Adipose tissue (tissue), 3 donors: Measurements from ENCODE around the gene HACE1. TPM values are rescaled to one million over a fixed set of nuclear protein-coding genes. Genes with fewer than 3 reads are reported as not detected.
"Not testable (repeated sequence)": the region's sequence is repeated elsewhere in the genome, so short reads cannot be mapped to it uniquely, and the experiment has no call there.

Experiments
- H3K27ac ChIP-seq: one replicate; pipeline ENCODE4 v1.5.1; 2013; ENCODE audit warnings: low read depth, low read length
- WGBS, 3 donors: extraction: QIAGEN DNeasy Blood & Tissue Kit; methylation state at CpG; one replicate each; pipeline ENCODE4 v1.1.7; 2013; 5-methylcytosine and 5-hydroxymethylcytosine counted together
- polyA plus RNA-seq, 3 donors: library from polyadenylated mRNA; stranded (reverse); fragments of 200-250 nt; gene quantifications; one replicate each; pipeline ENCODE4 v1.2.3, GENCODE V29; 2013
- donor health status: healthy with polysubstance abuse.
- donor health status: Bipolar disorder and iron deficiency.
- donor health status: healthy.

HACE1 gene
- polyA plus RNA-seq, 3 donors, result 2.5 to 8.1 (median 5.5) TPM

DNA sequence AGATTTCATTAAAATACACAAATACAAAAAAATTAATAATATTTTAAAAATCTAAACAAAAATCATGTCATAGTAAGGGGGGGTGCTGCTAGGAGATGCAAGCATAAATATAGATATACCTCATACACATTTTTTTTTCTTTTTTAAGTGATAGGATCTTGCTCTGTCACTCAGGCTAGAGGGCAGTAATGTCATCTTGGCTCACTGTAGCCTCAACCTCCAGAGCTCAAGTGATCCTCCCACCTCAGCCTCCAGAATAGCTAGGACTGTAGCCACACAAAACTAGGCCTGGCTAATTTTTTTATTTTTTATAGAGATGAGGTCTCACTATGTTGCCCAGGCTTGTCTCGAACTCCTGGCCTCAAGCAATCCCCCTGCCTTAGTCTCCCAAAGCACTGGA, 90.8 kb downstream of the HACE1 start:
- no peak overlapping the region for H3K27ac ChIP-seq
- 97 to 100% (median 100%) methylated on average over 1 of the region's 1 CpG for WGBS, 3 donors

GRCh38 chr6:104766595-104766994, 93.1 kb downstream of the HACE1 start:
- WGBS, 3 donors, result 96 to 99% (median 98%) methylated on average over 4 of the region's 4 CpGs

GRCh38 chr6:104754788-104755409, 104.8 kb downstream of the HACE1 start:
- 100% methylated on average over 1 of the region's 1 CpG for WGBS, 3 donors

More at GRCh38 chr6:104766595-104766994, 93.1 kb downstream of the HACE1 start:
- H3K27ac ChIP-seq, result no peak overlapping the region

DNA sequence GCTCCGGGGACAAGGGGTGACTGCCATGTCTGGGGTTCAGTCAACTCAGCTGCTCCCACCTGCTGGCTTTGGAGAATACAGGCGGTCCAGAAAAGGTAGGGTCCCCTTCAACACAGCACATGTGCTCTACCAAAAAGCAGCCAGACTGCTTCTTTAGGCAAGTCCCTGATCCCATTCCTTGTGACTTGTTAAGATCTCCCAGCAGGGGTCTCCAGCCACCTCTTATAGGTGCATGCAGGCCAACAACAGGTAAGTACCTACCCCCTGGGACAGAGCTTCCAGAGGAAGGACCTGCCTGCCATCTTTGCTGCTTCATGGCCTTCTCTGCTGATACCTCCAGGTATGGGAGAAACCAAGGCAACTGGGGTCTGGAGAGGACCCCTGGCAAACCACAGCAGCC, 106.5 kb downstream of the HACE1 start:
- no peak overlapping the region for H3K27ac ChIP-seq
- 96 to 99% (median 98%) methylated on average over 2 of the region's 2 CpGs for WGBS, 3 donors

More at GRCh38 chr6:104754788-104755409, 104.8 kb downstream of the HACE1 start:
- no peak overlapping the region for H3K27ac ChIP-seq

- 95 to 100% (median 98%) methylated on average over 2 of the region's 2 CpGs for WGBS, 3 donors
- H3K27ac ChIP-seq, result no peak overlapping the region
Measured at GRCh38 chr6:104750449-104750848, 109.3 kb downstream of the HACE1 start.

GRCh38 chr6:104739124-104739523, 120.6 kb downstream of the HACE1 start:
- 93 to 100% (median 96%) methylated on average over 2 to 3 of the region's 3 CpGs for WGBS, 3 donors
- not testable (repeated sequence) for H3K27ac ChIP-seq

GRCh38 chr6:104737567-104737966, 122.2 kb downstream of the HACE1 start:
- H3K27ac ChIP-seq, result not testable (repeated sequence)
- 83 to 89% (median 87%) methylated on average over 13 to 14 of the region's 16 CpGs for WGBS, 3 donors

- WGBS, 3 donors, result 82 to 94% (median 90%) methylated on average over 1 of the region's 1 CpG
- no peak overlapping the region for H3K27ac ChIP-seq
Measured at GRCh38 chr6:104736545-104736944, 123.2 kb downstream of the HACE1 start.

DNA sequence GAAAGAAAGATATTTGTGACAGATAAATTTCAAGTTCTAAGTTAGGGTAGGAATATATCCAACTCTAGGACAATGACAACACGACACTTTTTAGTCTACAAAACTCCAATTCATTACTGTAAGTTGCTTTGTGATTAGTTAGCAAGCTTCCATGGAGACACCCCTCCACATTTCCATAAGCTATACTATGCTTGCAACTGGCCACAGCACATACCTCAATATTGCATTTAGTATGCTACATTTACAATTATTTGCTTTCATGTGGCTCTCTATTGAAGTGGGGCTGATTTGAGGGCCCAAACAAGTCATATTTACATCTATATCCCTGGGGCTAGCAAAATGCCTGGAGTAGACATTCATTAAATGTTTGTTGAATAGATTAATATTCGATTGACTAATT, 129.3 kb downstream of the HACE1 start:
- whole genome bisulfite sequencing, 3 donors, result 94 to 98% (median 98%) methylated on average over 2 of the region's 2 CpGs
- H3K27ac ChIP-seq, result no peak overlapping the region

DNA sequence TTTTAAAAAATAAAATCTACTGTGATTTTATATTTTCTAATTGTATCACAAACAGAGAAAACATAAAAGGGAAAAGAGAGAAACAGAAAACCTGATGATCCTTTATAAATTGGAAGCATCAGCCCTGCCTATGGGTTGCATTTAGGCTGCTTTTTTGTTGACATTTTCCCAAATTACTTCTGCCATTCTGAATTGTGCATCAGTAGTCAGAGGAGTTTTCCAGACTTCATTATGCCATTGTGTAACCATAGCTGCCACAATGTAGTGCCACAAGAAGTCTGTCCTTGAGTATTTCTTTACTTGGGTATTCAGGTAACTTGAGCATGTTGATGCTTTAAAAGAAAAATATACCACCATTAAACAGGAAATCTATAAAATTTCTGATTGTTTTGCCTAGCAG, 130.3 kb downstream of the HACE1 start:
- no peak overlapping the region for H3K27ac ChIP-seq

GRCh38 chr6:104728448-104728847, 131.3 kb downstream of the HACE1 start:
- no peak overlapping the region for H3K27ac ChIP-seq
- 38 to 52% (median 50%) methylated on average over 4 of the region's 4 CpGs for WGBS, 3 donors

GRCh38 chr6:104718672-104719071, 141.0 kb downstream of the HACE1 start:
- H3K27ac ChIP-seq, result no peak overlapping the region
- 70 to 87% (median 70%) methylated on average over 1 of the region's 1 CpG for WGBS, 3 donors

- WGBS, 3 donors, result 88 to 93% (median 92%) methylated on average over 4 of the region's 4 CpGs
Measured at GRCh38 chr6:104716858-104717257, 142.9 kb downstream of the HACE1 start.

GRCh38 chr6:104714796-104715195, 144.9 kb downstream of the HACE1 start:
- H3K27ac ChIP-seq, result no peak overlapping the region
- 79 to 95% (median 83%) methylated on average over 3 of the region's 3 CpGs for WGBS, 3 donors

More at GRCh38 chr6:104716858-104717257, 142.9 kb downstream of the HACE1 start:
- no peak overlapping the region for H3K27ac ChIP-seq

DNA sequence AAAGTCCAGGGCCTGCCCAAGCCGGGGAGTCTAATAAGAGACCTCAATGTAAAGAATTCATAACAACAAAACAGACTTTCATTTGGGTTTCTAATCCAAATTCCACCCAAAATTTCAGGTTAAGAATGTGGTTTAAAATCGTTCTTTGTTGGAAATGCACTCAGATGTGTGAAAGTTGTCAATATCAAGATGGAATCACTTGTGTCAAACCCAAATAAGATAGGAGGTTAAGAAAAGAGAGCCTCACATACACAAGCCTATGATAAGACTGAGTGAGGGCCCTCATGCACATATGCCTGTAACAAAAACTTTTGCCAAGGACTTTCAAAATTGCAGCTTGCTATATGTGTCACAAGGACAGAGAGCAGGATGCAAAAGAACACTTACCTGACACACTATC, 145.7 kb downstream of the HACE1 start:
- no peak overlapping the region for H3K27ac ChIP-seq
- 77 to 91% (median 89%) methylated on average over 2 of the region's 2 CpGs for WGBS, 3 donors

GRCh38 chr6:104711371-104711770, 148.3 kb downstream of the HACE1 start:
- H3K27ac ChIP-seq, result no peak overlapping the region
- 57 to 72% (median 58%) methylated on average over 4 of the region's 4 CpGs for WGBS, 3 donors

- no peak overlapping the region for H3K27ac ChIP-seq
- WGBS, 3 donors, result 71 to 87% (median 83%) methylated on average over 4 of the region's 4 CpGs
Measured at GRCh38 chr6:104710543-104711335, 149.0 kb downstream of the HACE1 start.

DNA sequence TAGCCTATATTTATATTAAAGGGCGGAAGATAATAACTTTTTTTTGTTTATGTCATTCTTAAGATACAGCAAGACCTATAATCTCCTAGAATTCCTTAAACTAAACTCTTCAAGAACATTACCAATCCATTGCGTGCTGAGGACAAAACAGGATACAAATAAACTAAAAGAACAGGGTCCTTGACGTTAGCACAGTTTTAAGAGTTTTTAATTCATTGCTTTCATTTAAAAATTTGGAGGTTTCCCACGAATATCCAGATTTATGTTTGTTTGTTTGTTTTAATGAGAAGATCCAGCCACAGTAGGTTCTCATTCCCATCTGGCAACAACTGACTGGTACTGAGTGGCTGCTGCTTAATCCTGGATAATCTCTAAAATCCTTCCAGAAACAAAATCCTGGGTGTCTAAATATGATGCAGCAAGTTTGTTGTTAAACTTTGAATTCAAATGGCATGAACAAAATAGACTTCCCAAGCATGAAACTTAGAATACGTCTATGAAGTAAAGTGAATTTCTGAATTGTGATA, 153.7 kb downstream of the HACE1 start:
- no peak overlapping the region for H3K27ac ChIP-seq
- WGBS, 3 donors, result 70 to 74% (median 74%) methylated on average over 5 of the region's 5 CpGs

- no peak overlapping the region for H3K27ac ChIP-seq
- WGBS, 3 donors, result 28 to 50% (median 31%) methylated on average over 8 of the region's 8 CpGs
Measured at GRCh38 chr6:104705095-104705707, 154.5 kb downstream of the HACE1 start.
